Measurements from ENCODE around the gene LAPTM4A. TPM values are rescaled to one million over a fixed set of nuclear protein-coding genes. Genes with fewer than 3 reads are reported as not detected.
A peak's percentile ranks its signal among the peaks of the same experiment; 100 is the strongest.

LAPTM4A gene
- total RNA-seq, 1 donor from 2014 or later, result 206 TPM

- no peak for DNase-seq
These were observed 31.7 kb downstream of the LAPTM4A start for GRCh38 chr2:20019747-20020146.

GRCh38 chr2:20018601-20019152 lies 32.8 kb downstream of the LAPTM4A start:
- no peak for DNase-seq

- DNase-seq, result no peak
These were observed 35.1 kb downstream of the LAPTM4A start for GRCh38 chr2:20016346-20016745.

- DNase-seq, result peak; percentile 30
These were observed 35.8 kb downstream of the LAPTM4A start for GRCh38 chr2:20015482-20016083.

GRCh38 chr2:20013126-20013849 lies 38.1 kb downstream of the LAPTM4A start:
- DNase-seq, result no peak

- DNase-seq, result no peak
These were observed 38.9 kb downstream of the LAPTM4A start, which contains the start of gene MATN3 for GRCh38 chr2:20012282-20013125. TSS of gene MATN3 (minus strand) at chr2:20012668. CDS start at chr2:20012631, 37 bp downstream.

GRCh38 chr2:20012032-20012281 lies 39.5 kb downstream of the LAPTM4A start:
- DNase-seq, result no peak

- no peak for DNase-seq
These were observed 40.0 kb downstream of the LAPTM4A start for GRCh38 chr2:20011276-20012031.

GRCh38 chr2:20008703-20009102 lies 42.7 kb downstream of the LAPTM4A start:
- no peak for DNase-seq

- no peak for DNase-seq
These were observed 45.4 kb downstream of the LAPTM4A start for GRCh38 chr2:20005891-20006470.

GRCh38 chr2:20005067-20005627 lies 46.3 kb downstream of the LAPTM4A start:
- no peak for DNase-seq

GRCh38 chr2:20001361-20001863 lies 50.0 kb downstream of the LAPTM4A start:
- no peak for DNase-seq

GRCh38 chr2:19993731-19994130 lies 57.7 kb downstream of the LAPTM4A start:
- no peak for DNase-seq

- DNase-seq, result no peak
These were observed 59.5 kb downstream of the LAPTM4A start for GRCh38 chr2:19991895-19992294.

GRCh38 chr2:19990416-19990728 lies 61.1 kb downstream of the LAPTM4A start:
- no peak for DNase-seq

GRCh38 chr2:19989667-19990415 lies 61.6 kb downstream of the LAPTM4A start, which contains the start of gene WDR35:
TSS of gene WDR35 (minus strand) at chr2:19990105. CDS start at chr2:19990015, 90 bp downstream.
- peak; percentile 65 for DNase-seq

- DNase-seq, result no peak
These were observed 62.1 kb downstream of the LAPTM4A start for GRCh38 chr2:19989342-19989666.

- DNase-seq, result no peak
These were observed 62.8 kb downstream of the LAPTM4A start for GRCh38 chr2:19988600-19988999.

- no peak for DNase-seq
These were observed 63.5 kb downstream of the LAPTM4A start for GRCh38 chr2:19987936-19988335.
